ENCODE measurements around the gene TBC1D5. TPM values are rescaled to one million over a fixed set of nuclear protein-coding genes. Genes with fewer than 3 reads are reported as not detected.

TBC1D5 gene
- total RNA-seq, 3 donors from 2014 or later, result 70.1 to 109 (median 90.1) TPM

- Histone ChIP-seq H3K9me3 (peaks cover 0 to 9% of the 10 kb centered on the region in 2 donors), H3K4me1 (no peaks in the 10 kb centered on the region), H3K27me3 (no peaks in the 10 kb centered on the region), H3K27ac (no peak overlapping the region), H3K36me3 (no peaks in the 10 kb centered on the region), H3K4me3 (no peak overlapping the region)
- TF ChIP-seq POLR2AphosphoS5 (IDR thresholded peaks at IDR 0.05) (no peak), POLR2A (IDR thresholded peaks at IDR 0.05) (no peak), CTCF (IDR thresholded peaks at IDR 0.05) (no peak)
- no peak for DNase-seq (ENCODE audit: low spot score in 2 of 2)
- intact Hi-C loops (cut with DNase I; ENCODE audit: low total_unique reads), result no loop called here
Observed at GRCh38 chr3:17390785-17391184, 351.6 kb downstream of the TBC1D5 start.

- Histone ChIP-seq H3K9me3 (no peaks in the 10 kb centered on the region), H3K36me3 (no peaks in the 10 kb centered on the region), H3K4me3 (no peak overlapping the region), H3K27ac (no peak overlapping the region), H3K27me3 (no peaks in the 10 kb centered on the region), H3K4me1 (no peaks in the 10 kb centered on the region)
- TF ChIP-seq CTCF (IDR thresholded peaks at IDR 0.05) (no peak), POLR2A (IDR thresholded peaks at IDR 0.05) (no peak), POLR2AphosphoS5 (IDR thresholded peaks at IDR 0.05) (no peak)
- intact Hi-C loops (cut with DNase I; ENCODE audit: low total_unique reads), result no loop called here
- no peak for DNase-seq (ENCODE audit: low spot score in 2 of 2)
Observed at GRCh38 chr3:17387108-17387507, 355.3 kb downstream of the TBC1D5 start.

GRCh38 chr3:17386432-17386831, 356.0 kb downstream of the TBC1D5 start:
- no peak for DNase-seq (ENCODE audit: low spot score in 2 of 2)
- no peaks in the 10 kb centered on the region for H3K27me3 ChIP-seq
- intact Hi-C loops (cut with DNase I; ENCODE audit: low total_unique reads), result no loop called here
- no peaks in the 10 kb centered on the region for H3K36me3 ChIP-seq
- no peak overlapping the region for H3K4me3 ChIP-seq
- H3K9me3 ChIP-seq, result no peaks in the 10 kb centered on the region
- H3K27ac ChIP-seq, result no peak overlapping the region
- TF ChIP-seq POLR2AphosphoS5 (IDR thresholded peaks at IDR 0.05) (no peak), CTCF (IDR thresholded peaks at IDR 0.05) (no peak), POLR2A (IDR thresholded peaks at IDR 0.05) (no peak)
- H3K4me1 ChIP-seq, result no peaks in the 10 kb centered on the region

GRCh38 chr3:17384567-17385296, 357.7 kb downstream of the TBC1D5 start:
- no peak for TF ChIP-seq POLR2A (IDR thresholded peaks at IDR 0.05)
- no peak for TF ChIP-seq CTCF (IDR thresholded peaks at IDR 0.05)
- TF ChIP-seq POLR2AphosphoS5 (IDR thresholded peaks at IDR 0.05), result no peak
- no peaks in the 10 kb centered on the region for H3K27me3 ChIP-seq
- intact Hi-C loops (cut with DNase I; ENCODE audit: low total_unique reads), result no loop called here

GRCh38 chr3:17373304-17373703, 369.1 kb downstream of the TBC1D5 start:
- Histone ChIP-seq H3K4me3 (no peak overlapping the region), H3K4me1 (no peaks in the 10 kb centered on the region), H3K27me3 (no peaks in the 10 kb centered on the region), H3K27ac (no peak overlapping the region), H3K36me3 (peaks cover 4% of the 10 kb centered on the region), H3K9me3 (no peaks in the 10 kb centered on the region)
- intact Hi-C loops (cut with DNase I; ENCODE audit: low total_unique reads), result no loop called here
- TF ChIP-seq POLR2AphosphoS5 (IDR thresholded peaks at IDR 0.05) (no peak), CTCF (IDR thresholded peaks at IDR 0.05) (no peak), POLR2A (IDR thresholded peaks at IDR 0.05) (no peak)
- DNase-seq (ENCODE audit: low spot score in 2 of 2), result no peak

More at GRCh38 chr3:17384567-17385296, 357.7 kb downstream of the TBC1D5 start:
- Histone ChIP-seq H3K4me3 (no peak overlapping the region), H3K27ac (no peak overlapping the region), H3K9me3 (no peaks in the 10 kb centered on the region), H3K4me1 (no peaks in the 10 kb centered on the region), H3K36me3 (no peaks in the 10 kb centered on the region)
- DNase-seq (ENCODE audit: low spot score in 2 of 2), result no peak

All from breast epithelium (tissue), 4 donors.